GM19099 (cell line): ENCODE results near the gene MRPL28.
A peak's percentile ranks its signal among the peaks of the same experiment; 100 is the strongest.

Experiments used
- POLR2A ChIP-seq: IDR thresholded peaks from 3 replicates; pipeline ENCODE4 v1.6.1; 2011; ENCODE audit warnings: low read depth; ENCODE audit not compliant: insufficient read length; ENCODE audit errors: extremely low read depth

MRPL28 gene

GRCh38 chr16:353404-354290, 16.7 kb downstream of the MRPL28 start:
- no peak for TF ChIP-seq POLR2A

- peak; percentile 75 for TF ChIP-seq POLR2A
Measured at GRCh38 chr16:352547-353403, 17.6 kb downstream of the MRPL28 start, which contains the start of gene AXIN1. AXIN1 (minus strand) TSS chr16:352723; CDS start chr16:347025, 5,698 bp downstream.

GRCh38 chr16:351804-352520, 18.4 kb downstream of the MRPL28 start:
- no peak for TF ChIP-seq POLR2A

- TF ChIP-seq POLR2A, result no peak
Measured at GRCh38 chr16:350203-350602, 20.1 kb downstream of the MRPL28 start.

- TF ChIP-seq POLR2A, result peak; percentile 35
Measured at GRCh38 chr16:349211-349610, 21.1 kb downstream of the MRPL28 start.

GRCh38 chr16:347203-347602, 23.1 kb downstream of the MRPL28 start:
- no peak for TF ChIP-seq POLR2A

- no peak for TF ChIP-seq POLR2A
Measured at GRCh38 chr16:346587-346986, 23.8 kb downstream of the MRPL28 start.

- no peak for TF ChIP-seq POLR2A
Measured at GRCh38 chr16:345772-346171, 24.6 kb downstream of the MRPL28 start.

GRCh38 chr16:342455-343213, 27.7 kb downstream of the MRPL28 start:
- no peak for TF ChIP-seq POLR2A

GRCh38 chr16:340370-341091, 29.8 kb downstream of the MRPL28 start:
- TF ChIP-seq POLR2A, result no peak

GRCh38 chr16:339680-340079, 30.7 kb downstream of the MRPL28 start:
- TF ChIP-seq POLR2A, result no peak

GRCh38 chr16:337975-338575, 32.3 kb downstream of the MRPL28 start:
- TF ChIP-seq POLR2A, result no peak

GRCh38 chr16:337437-337836, 32.9 kb downstream of the MRPL28 start:
- no peak for TF ChIP-seq POLR2A
